HCT116 (cell line): ENCODE results near the gene CC2D1A. TPM values are rescaled to one million over a fixed set of nuclear protein-coding genes. Genes with fewer than 3 reads are reported as not detected.

Experiments used
- ATAC-seq: fragments of 200-7000 bp; cut with Tn5 transposase; 2 replicates; pipeline ENCODE4 v1.9.1; 2020; ENCODE audit warnings: mild to moderate bottlenecking, moderate library complexity
- BruUV-seq: library from RNA; stranded (reverse); fragments of 400-500 nt; replicated peaks from 2 replicates; lab custom pipeline; 2021; lab: Mats Ljungman, UMichigan
- CTCF ChIA-PET: fragments of 300-600 bp; sonication (Branson Sonifier 250); formaldehyde crosslinking; loops from one replicate; lab custom pipeline; 2021; ENCODE audit warnings: antibody characterized with exemption; lab: Charles Lee
- POLR2A ChIA-PET: fragments of 300-600, 350-600 bp; sonication (Branson Sonifier 250); formaldehyde crosslinking; loops from one replicate; lab custom pipeline; 2021; ENCODE audit warnings: antibody characterized with exemption; lab: Charles Lee
- RAD21 ChIA-PET, 2 experiments: fragments of 300-600 bp; sonication (Branson Sonifier 250); formaldehyde crosslinking; loops; one replicate each; lab custom pipeline; 2023; ENCODE audit warnings: low total read pairs in 2 of 2; ENCODE audit not compliant: uncharacterized antibody in 2 of 2, unreplicated experiment in 2 of 2, low non-redundant PET in 1 of 2; lab: Charles Lee
- DNase-seq: peaks from one replicate; pipeline ENCODE4 v3.0.0-alpha.2; 2010; ENCODE audit warnings: low read depth, low spot score
- H2AFZ ChIP-seq: fragments of 200-600 bp; shearing (Covaris generic), sonication (generic); 2 replicates; pipeline ENCODE4 v1.6.1; 2017; ENCODE audit warnings: low read depth, mixed run types, mixed read lengths, antibody characterized with exemption, low read length; ENCODE audit not compliant: poor library complexity, severe bottlenecking
- H3K27ac ChIP-seq: 2 replicates; pipeline ENCODE4 v1.5.1; 2012; ENCODE audit warnings: low read depth, low read length
- H3K27me3 ChIP-seq: fragments of 200-600 bp; sonication (generic); 2 replicates; pipeline ENCODE4 v1.6.1; 2016; ENCODE audit warnings: mixed run types, low read length, mixed read lengths; ENCODE audit not compliant: insufficient read depth
- H3K36me3 ChIP-seq, 2 experiments: fragments of 200-500 bp in 1 of 2; fragments of 200-600 bp in 1 of 2; sonication (Bioruptor generic) in 1 of 2; sonication (generic) in 1 of 2; 2 replicates each; pipeline versions ENCODE4 v1.5.1 to v1.6.1; 2014 to 2016; ENCODE audit warnings: low read length in 2 of 2, inconsistent platforms in 1 of 2, mixed read lengths in 1 of 2, mixed run types in 1 of 2; ENCODE audit not compliant: insufficient read depth in 2 of 2, control insufficient read depth in 1 of 2
- H3K4me1 ChIP-seq, 2 experiments: fragments of 200-600 bp in 1 of 2; sonication (generic) in 1 of 2; 2 replicates each; pipeline versions ENCODE4 v1.5.1 to v1.6.1; 2012 to 2017; ENCODE audit warnings: low read length in 2 of 2, inconsistent platforms in 1 of 2, mild to moderate bottlenecking in 1 of 2, mixed read lengths in 1 of 2, mixed run types in 1 of 2, moderate library complexity in 1 of 2; ENCODE audit not compliant: insufficient read depth in 2 of 2, control insufficient read depth in 1 of 2
- H3K4me2 ChIP-seq: fragments of 200-600 bp; sonication (generic); 2 replicates; pipeline ENCODE4 v1.6.1; 2017; ENCODE audit warnings: mixed run types, low read length, mixed read lengths
- H3K4me3 ChIP-seq, 2 experiments: fragments of 200-600 bp in 1 of 2; sonication (generic) in 1 of 2; replicated peaks in 1 of 2; 2 replicates each; pipeline ENCODE4 v1.5.1; 2011 to 2016; ENCODE audit warnings: low read length in 2 of 2, control low read depth in 1 of 2, low read depth in 1 of 2, mild to moderate bottlenecking in 1 of 2, mixed read lengths in 1 of 2, mixed run types in 1 of 2
- H3K79me2 ChIP-seq: fragments of 200-600 bp; sonication (generic); 2 replicates; pipeline ENCODE4 v1.6.1; 2017; ENCODE audit warnings: mild to moderate bottlenecking, mixed run types, low read length, moderate library complexity, mixed read lengths; ENCODE audit not compliant: insufficient read depth
- H3K9ac ChIP-seq: fragments of 200-600 bp; sonication (generic); 2 replicates; pipeline ENCODE4 v1.6.1; 2016; ENCODE audit warnings: low read length, mixed read lengths
- H3K9me2 ChIP-seq: fragments of 200-600 bp; sonication (generic), shearing (Covaris generic); 2 replicates; pipeline ENCODE4 v1.6.1; 2017; ENCODE audit warnings: mixed run types, mild to moderate bottlenecking, moderate library complexity; ENCODE audit not compliant: insufficient read depth
- H3K9me3 ChIP-seq, 2 experiments: fragments of 200-500 bp in 1 of 2; fragments of 200-600 bp in 1 of 2; sonication (Bioruptor generic) in 1 of 2; sonication (generic) in 1 of 2; 2 replicates each; pipeline ENCODE4 v1.6.1; 2014 to 2017; ENCODE audit warnings: low read length in 2 of 2, mixed read lengths in 2 of 2, inconsistent platforms in 1 of 2, low read depth in 1 of 2, mild to moderate bottlenecking in 1 of 2, mixed run types in 1 of 2, moderate library complexity in 1 of 2; ENCODE audit not compliant: control insufficient read depth in 1 of 2, insufficient read depth in 1 of 2
- H4K20me1 ChIP-seq: fragments of 200-600 bp; sonication (generic), shearing (Covaris generic); 2 replicates; pipeline ENCODE4 v1.6.1; 2017; ENCODE audit warnings: mixed run types, mild to moderate bottlenecking, moderate library complexity; ENCODE audit not compliant: insufficient read depth
- CTCF ChIP-seq, 3 experiments: fragments of 200-600 bp in 1 of 3; sonication (generic) in 1 of 3; IDR thresholded peaks in 2 of 3; conservative IDR thresholded peaks in 1 of 3; 2 replicates each; pipeline ENCODE4 v1.5.1; 2012 to 2017; ENCODE audit warnings: low read depth in 2 of 3, low read length in 2 of 3, antibody characterized with exemption in 1 of 3, borderline replicate concordance in 1 of 3, control low read depth in 1 of 3, mild to moderate bottlenecking in 1 of 3, mixed read lengths in 1 of 3, mixed run types in 1 of 3, moderate library complexity in 1 of 3; ENCODE audit not compliant: insufficient read depth in 1 of 3
- EGR1 ChIP-seq: IDR thresholded peaks from 2 replicates; pipeline ENCODE4 v1.6.1; 2012; ENCODE audit warnings: low read depth
- EZH2 ChIP-seq: fragments of 200-600 bp; sonication (generic); IDR thresholded peaks from 2 replicates; pipeline ENCODE4 v1.6.1; 2017; ENCODE audit warnings: antibody characterized with exemption, mixed run types
- EZH2phosphoT487 ChIP-seq: fragments of 200-600 bp; IDR thresholded peaks from 2 replicates; pipeline ENCODE4 v1.6.1; 2018; ENCODE audit warnings: antibody characterized with exemption, borderline replicate concordance
- POLR2AphosphoS5 ChIP-seq: IDR thresholded peaks from 2 replicates; pipeline ENCODE4 v1.6.1; 2011; ENCODE audit warnings: mild to moderate bottlenecking, low read depth, low read length, moderate library complexity
- RAD21 ChIP-seq: IDR thresholded peaks from 2 replicates; pipeline ENCODE4 v1.6.1; 2012; ENCODE audit warnings: low read depth, mild to moderate bottlenecking
- SP1 ChIP-seq: IDR thresholded peaks from 2 replicates; pipeline ENCODE4 v1.6.1; 2012; ENCODE audit warnings: low read depth
- TCF7L2 ChIP-seq: IDR thresholded peaks from 2 replicates; pipeline ENCODE4 v1.7.0; 2011; ENCODE audit warnings: borderline replicate concordance, inconsistent platforms; ENCODE audit not compliant: insufficient read depth, insufficient read length; ENCODE audit errors: extremely low read depth
- ZFX ChIP-seq: fragments of 450-650 bp; IDR thresholded peaks from 2 replicates; pipeline ENCODE4 v1.6.1; 2017
- intact Hi-C: fragments of 100-400 bp; cut with micrococcal nuclease; formaldehyde crosslinking; loops from 2 replicates; pipeline ENCODE4 v1.10.0; 2022
- total RNA-seq: library from RNA; stranded (reverse); gene quantifications from one replicate; pipeline ENCODE4 v1.2.1, GENCODE V29; 2021; ENCODE audit not compliant: unreplicated experiment

Gene CC2D1A
- total RNA-seq, 1 experiment from 2014 or later: 51.5 TPM

GRCh38 chr19:13861714-13862531 lies 44.1 kb upstream of the CC2D1A start:
- intact Hi-C loops: loop anchor here (1.0 kb wide), 2 partner anchors 77 to 265 kb away; no protein-coding TSS in a partner anchor
- Histone ChIP-seq H4K20me1 (no peaks in the 10 kb centered on the region), H3K4me2 (peak overlapping the region; percentile 83), H3K79me2 (no peaks in the 10 kb centered on the region), H2AFZ (no peak overlapping the region), H3K9me3 (no peaks in the 10 kb centered on the region), H3K9ac (peak overlapping the region; percentile 73), H3K9me2 (no peaks in the 10 kb centered on the region), H3K27ac (peak overlapping the region; percentile 83), H3K27me3 (no peaks in the 10 kb centered on the region), H3K4me1 (peaks cover 37 to 67% of the 10 kb centered on the region in 2 experiments), H3K4me3 (peak overlapping the region; percentile 40 to 55), H3K36me3 (no peaks in the 10 kb centered on the region)
- ATAC-seq (peak; percentile 79), DNase-seq (no peak)
- POLR2A ChIA-PET: interaction anchor here (0.5 to 3.8 kb wide), 14 partner anchors 8 to 114 kb away, joined by 3 to 21 read pairs (median 4); partner anchors contain the start of gene ZSWIM4
- RAD21 ChIA-PET: interaction anchor here (0.5 to 2.3 kb wide), 16 partner anchors 9 to 132 kb away, joined by 3 to 9 read pairs (median 3); no protein-coding TSS in a partner anchor
- peak; percentile 40; the same call in 1 of the 2 replicates for TF ChIP-seq POLR2AphosphoS5
- TF ChIP-seq EZH2: no peak
- no peak for TF ChIP-seq SP1
- peak; percentile 98 for TF ChIP-seq RAD21
- no peak for TF ChIP-seq EZH2phosphoT487
- TF ChIP-seq EGR1: peak; percentile 67
- TF ChIP-seq CTCF (IDR thresholded peaks at IDR 0.05 in 2 of 3, conservative IDR thresholded peaks at IDR 0.05 in 1 of 3; ENCODE audit: borderline replicate concordance in 1 of 3, insufficient read depth in 1 of 3, low read depth in 2 of 3, low read length in 2 of 3): peak; percentile 82 to 92 (median 90)
- TF ChIP-seq ZFX: no peak
- TF ChIP-seq TCF7L2: peak; percentile 70
- CTCF ChIA-PET: interaction anchor here (0.6 to 3.1 kb wide), 32 partner anchors 9 to 323 kb away, joined by 3 to 33 read pairs (median 5); partner anchors contain the start of genes ASF1B, C19orf53, NANOS3 and ZSWIM4
- no TSS peak for BruUV-seq
